HG03432 (cell line): Measurements from ENCODE around the gene CRADD.
"Not testable (repeated sequence)": the region's sequence is repeated elsewhere in the genome, so short reads cannot be mapped to it uniquely, and the experiment has no call there.

Experiments used
- ATAC-seq: cut with Tn5 transposase; IDR thresholded peaks from one replicate; pipeline ENCODE4 v1.9.1; 2021; ENCODE audit warnings: mild to moderate bottlenecking, moderate library complexity; ENCODE audit not compliant: unreplicated experiment

Gene CRADD

DNA sequence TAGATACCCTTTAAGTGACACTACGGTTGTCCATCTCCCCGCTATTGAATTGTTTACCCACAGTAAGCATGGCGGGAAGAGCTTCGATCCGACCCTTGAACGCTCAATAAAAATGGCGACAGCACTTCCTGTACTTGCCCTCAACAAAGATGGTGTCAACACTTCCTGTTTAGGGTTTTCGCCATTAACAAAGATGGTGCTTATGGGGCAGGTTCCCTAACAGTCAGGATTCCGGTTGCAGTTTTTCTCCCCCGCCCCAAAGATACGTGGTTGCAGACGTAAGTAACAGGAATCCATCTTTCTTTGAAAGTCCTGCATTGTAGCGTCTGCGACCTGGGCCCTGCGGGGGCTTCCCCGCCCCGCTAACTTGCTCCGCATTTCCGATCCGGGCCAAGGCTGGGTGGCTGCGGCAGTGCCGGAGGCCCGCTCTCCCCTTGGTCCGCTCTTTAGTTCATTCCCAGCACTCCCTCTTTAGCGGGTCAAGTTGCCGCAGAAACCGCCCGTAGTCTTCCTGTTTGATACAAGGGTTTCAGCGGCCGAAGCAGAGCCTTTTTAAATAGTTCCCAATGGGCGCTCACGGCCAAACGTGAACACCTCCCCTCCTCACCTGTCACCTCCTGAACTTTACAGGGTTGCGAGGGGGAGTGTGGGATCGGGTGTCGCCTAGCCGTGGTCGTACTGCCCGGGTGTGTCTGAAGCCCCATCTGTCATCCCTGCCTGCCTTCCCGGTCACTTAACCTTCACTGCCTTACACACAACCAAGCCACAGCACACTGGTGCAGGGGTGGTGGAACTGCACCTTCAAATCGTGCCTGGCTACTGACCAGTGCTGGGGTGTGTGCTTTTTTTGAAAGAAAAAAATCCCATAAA lies at the start of gene CRADD:
Gene CRADD, plus strand, starts transcription at position 181 of the 870 bp plus-strand sequence.
- peak; percentile 95 for ATAC-seq

DNA sequence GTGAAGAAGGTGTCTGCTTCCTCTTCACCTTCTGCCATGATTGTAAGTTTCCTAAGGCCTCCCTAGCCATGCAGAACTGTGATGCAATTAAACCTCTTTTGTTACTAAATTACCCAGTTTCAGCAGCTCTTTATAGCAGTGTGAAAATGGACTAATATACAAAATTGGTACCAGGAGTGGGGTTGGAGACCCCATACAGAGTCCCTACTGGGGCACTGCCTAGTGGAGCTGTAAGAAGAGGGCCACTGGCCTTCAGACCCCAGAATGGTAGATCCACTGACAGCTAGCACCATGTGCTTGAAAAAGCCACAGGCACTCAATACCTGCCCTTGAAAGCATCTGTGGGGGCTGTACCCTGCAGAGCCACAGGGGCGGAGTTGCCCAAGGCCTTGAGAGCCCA lies 44.8 kb upstream of the CRADD start:
- no peak for ATAC-seq

DNA sequence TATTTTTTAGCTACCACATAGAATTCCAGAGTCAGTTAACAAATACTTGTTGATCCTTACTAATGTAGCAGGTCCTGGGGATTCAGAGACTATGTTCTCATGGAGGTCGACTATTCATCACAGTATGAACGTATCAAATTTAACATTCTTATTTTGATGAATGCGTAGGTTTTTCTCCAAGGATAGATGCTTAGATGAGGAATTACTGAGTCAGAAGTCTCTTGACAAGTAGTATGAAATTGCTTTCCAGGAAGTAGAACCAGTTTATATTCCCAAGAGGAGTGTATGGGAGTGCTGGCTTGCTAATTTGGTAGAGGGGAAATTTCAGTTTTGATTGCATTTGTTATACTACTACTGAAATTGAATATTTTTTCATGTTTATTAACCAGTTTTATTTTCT lies 42.8 kb upstream of the CRADD start:
- ATAC-seq, result no peak

DNA sequence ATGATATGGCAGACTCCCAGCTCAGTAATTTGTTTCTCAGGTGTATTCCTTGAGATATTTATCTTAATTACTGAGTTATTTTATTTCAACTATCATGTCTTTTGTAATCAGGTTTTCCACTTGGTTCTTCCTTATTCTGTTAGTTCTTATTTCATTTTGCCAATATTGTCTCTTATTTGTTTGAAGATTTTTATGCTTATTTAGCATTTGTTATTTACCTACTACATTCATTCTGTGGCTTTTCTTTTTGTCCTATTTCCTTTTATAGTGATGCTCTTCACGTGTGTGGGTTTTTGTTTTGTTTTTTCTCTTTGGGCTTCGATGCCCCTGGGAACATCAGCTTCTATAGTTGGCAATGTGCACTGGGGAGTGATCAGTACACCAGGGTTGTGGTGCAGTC lies 40.5 kb upstream of the CRADD start:
- ATAC-seq, result no peak

DNA sequence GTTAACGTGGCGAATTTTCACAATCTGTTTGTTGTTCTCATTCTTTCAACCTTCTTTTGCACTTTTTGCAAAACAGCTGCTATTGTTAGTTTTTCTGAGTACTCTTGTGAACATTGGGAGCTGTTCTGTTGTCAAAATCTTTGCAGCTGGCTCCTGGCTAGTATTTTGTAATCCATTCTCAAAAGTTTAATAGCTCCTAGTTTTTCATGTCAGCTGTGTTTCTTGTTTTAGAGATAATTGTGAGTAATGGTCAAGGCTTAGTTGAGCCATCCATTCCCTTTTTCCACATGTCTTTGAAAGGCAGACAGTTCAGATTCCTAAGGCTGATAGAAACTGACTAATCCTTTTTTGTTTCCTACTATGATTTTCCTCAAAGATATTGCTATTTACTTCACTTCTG lies 39.1 kb upstream of the CRADD start:
- no peak for ATAC-seq

DNA sequence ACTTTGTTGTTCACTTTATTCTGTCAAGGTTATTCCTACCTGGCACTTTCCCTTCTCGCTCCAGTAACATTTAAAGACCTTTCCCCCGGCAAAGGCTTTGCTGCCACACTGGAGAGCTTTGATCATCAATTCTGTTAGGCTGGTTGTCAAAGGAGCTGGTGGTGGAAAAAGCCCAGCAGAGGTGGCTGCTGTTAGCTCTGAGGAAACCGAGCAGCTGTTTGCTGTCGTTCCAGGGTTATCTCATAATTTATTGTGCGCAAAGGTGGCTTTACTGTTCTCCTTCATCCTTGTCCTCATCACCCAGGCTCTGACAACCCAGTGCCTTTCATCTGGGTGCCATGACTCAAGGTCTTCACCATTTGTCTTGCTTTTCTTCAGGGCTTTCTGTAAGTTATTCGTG lies 38.2 kb upstream of the CRADD start:
- ATAC-seq, result no peak

DNA sequence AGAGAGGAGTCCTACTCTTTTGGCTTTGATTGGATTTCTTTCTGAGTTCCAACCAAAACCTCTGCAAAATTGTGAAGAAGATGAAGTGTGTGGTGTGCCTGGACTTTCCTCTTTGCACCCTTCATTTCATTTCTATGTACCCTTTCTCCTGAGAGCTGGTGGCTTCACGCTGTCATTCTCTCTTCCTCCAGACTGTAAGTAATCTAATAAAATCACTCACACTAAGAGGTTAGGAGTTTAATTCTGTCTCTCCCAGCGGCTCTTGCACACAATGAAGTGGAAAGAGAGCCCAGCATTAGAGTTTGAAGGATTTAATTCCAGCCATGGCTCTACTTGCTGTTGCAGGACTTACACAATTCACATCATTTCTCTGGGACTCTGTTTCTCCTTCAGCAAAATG lies 37.8 kb upstream of the CRADD start:
- ATAC-seq, result no peak

DNA sequence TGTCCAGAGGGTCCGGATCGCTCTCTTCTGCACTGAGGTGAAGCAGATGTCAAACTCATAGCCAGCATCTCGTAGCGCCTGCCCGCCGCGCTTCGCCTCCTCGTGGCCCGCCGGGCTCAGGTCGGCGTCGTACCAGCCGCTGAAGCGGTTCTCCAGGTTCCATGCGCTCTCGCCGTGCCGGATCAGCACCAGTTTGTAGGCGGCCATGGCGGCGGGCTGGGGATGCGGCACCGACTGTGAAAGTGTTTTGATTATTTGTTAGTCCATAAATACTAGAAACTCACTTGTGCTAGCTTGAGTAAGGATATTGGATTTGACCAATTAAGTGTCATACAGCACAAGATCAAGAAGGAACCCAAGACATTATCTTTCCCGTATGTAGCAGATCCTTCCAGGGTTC lies 35.8 kb upstream of the CRADD start:
- not testable (repeated sequence) for ATAC-seq

DNA sequence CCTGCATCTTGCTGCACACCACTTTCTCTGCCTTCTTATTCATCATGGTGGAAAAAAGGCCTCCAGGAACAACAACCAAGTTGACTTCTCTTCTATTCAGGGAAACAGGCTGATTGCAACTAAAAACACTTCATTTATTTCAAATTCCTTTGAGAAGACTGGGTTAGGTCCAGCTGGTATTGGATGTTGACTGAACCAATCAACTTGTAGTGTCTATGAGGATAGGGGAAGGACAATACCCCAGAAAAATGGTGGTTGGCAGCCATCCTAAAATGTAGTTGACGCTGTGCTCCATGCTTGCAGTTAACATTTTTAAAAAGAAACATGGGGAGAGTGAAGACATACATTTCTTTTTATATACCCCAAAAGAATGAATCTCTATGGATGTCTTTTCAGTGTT lies 34.4 kb upstream of the CRADD start:
- no peak for ATAC-seq

DNA sequence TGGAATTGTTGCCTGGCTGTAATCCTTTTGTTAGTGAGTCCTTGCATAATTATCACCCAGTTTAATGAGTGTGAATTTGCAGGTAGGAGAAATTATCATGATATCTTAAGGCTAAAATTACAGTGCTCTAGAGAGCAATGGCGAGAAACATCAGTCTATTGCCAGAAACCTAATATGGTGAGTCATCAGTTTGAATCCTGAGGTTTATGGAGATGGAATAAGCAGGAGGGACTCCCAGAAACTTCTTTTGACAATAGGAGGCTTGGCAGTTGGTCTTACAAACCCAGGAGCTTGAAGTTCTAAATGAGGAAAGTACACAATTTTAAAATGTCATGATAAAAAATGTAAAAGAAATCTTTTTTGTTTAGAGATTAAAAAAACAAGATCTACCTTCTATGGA lies 31.5 kb upstream of the CRADD start:
- ATAC-seq, result no peak

DNA sequence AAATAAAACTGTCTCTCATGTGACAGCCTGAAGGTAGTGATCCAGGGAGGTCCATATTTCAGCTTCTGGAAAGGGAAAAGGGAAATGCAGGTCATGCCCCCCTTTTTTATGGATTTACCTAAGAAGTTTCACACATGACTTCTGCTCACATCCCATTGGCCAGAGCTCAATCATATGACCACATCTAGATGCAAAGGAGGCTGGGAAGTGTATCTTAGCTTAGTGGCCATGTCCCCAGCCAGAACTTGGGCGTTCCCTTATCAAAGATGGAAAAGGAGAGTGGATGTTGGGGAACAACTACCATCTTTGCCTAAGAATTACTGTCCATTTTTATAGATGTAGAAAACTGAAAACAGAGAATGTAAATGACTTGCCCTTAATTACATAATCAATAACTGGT lies 26.5 kb upstream of the CRADD start:
- no peak for ATAC-seq

DNA sequence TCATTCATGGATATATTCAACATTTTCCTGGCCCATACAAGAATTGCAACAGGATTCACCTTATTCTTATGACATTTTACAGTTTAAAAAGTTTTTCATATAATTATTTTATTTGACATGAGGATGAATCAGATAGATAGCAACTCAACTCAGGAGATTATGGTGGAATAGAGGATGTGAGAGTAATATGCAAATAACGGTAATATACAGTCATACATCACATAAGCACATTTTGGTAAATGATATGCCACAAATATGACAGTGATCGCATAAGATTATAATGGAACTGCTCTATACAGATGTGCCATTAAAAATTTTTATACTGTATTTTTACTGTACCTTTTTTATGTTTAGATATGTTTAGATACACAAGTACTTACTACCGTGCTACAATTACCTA lies 24.1 kb upstream of the CRADD start:
- peak; percentile 66 for ATAC-seq

DNA sequence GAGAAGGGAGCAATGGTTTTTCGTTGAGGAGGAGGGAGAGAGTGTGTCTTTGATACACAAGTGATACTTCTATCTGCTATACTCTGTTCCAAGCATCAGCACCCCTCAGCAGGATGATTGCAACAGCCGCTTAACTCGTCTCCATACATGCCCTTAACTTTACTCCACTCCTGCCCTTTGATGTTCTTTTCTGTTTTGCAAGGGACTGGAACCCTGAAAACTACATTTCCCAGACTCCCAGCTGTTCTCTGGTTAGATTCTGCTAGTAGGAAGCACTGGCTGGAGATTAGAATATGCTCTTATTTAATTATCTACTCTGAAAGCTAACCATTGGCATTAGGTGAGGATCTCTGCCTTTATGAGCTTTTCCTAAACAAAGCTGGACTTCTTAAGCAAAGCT lies 23.5 kb upstream of the CRADD start:
- ATAC-seq, result no peak

DNA sequence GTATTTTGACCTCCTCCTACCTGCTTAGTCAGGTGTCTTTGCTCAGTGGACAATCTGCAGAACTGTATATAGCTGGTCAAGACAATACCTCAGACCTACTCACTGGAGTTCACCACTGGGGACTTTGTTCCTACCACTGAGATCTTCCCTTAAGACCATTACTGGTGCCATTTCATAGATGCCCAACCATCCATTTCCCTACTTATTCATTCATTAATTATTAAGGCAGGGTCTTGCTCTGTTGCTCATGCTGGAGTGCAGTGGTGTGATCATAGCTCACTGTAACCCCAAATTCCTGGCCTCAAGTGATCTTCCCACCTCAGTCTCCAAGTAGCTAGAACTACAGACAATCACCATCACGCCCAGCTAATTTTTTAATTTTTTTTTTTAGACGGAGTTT lies 22.8 kb upstream of the CRADD start:
- ATAC-seq, result no peak

DNA sequence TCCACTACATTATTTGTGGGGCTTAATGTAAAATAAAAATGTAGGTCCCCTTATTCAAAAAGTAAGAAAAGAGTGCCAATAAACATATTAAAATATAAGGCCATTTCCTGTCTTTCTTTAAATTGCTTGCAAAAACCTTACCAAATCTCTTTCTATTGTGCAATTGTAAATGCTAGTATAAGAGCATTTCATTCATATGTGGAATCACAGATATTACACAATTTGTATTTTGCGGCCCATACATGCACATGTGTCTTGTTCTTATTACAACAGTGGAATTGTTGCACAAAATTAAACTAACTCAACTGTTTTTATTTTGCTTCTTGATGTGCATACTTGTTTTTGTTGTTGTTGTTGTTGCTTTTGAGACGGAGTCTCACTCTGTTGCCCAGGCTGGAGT lies 20.1 kb upstream of the CRADD start:
- ATAC-seq, result no peak

DNA sequence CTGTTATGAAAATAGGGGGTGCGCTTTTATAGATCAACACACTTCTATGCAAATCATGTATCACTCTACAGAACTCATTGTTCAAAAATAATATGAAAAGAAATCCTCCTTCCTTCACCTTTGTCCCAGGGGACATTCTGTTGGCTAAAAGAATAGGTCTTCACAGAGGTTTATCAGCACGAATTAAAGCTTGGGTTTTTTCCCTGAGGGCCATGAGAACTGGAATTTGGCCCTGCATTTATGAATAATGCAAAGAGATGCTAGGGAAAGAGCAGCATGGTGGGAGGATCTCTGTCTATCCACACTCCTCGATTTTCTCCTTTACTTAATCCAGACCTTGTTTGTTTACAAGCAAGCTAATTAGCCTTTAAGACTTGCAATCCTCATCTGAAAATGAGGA lies 16.2 kb upstream of the CRADD start:
- no peak for ATAC-seq

DNA sequence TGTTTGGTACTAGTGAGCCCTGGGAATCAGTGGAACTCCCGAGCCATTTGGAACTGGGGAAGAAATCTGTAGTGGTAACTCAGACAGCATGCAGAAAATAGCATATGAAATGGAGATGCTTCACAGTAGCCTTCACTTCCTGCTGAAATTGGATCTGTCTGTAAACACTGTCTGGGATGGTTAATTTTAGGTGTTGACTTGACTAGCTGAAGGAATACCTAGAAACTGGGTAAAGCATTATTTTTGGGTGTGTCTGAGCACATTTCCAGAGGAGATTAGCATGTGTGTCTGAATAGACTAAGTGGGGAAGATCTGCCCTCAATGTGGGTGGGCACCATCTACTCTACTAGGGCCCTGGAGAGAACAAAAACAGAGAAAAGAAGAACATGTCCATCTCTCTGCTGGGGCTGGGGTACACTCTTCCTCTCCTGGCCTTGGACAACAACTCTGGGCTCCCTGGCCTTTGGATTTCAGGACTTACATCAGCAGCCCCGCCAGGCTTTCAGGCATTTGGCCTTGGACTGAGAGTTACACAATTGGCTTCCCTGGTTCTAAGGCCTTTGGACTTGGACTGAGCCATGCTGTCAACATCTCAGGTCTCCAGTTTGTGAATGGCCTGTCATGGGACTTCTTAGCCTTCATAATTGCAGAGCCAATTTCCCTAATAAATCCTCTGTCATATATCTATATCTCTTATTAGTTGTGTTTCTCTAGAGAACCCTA lies 14.0 kb upstream of the CRADD start:
- ATAC-seq, result no peak

DNA sequence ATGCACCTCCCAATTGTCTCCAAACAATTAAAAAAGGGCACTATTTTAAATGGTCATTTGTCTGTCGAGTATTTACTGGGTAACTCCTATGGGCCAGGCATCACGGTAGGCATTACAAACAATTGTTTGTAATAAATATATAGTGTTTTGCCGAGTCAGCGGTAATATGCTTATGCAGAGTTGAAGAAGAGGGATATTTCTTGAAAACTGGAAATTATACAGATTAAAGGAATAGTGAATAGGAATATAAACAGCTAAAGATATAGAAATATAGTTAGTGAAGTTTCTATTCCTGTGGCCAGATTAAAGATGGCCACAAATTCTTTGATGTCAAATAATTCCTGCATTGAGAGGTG lies 13.5 kb upstream of the CRADD start:
- no peak for ATAC-seq

DNA sequence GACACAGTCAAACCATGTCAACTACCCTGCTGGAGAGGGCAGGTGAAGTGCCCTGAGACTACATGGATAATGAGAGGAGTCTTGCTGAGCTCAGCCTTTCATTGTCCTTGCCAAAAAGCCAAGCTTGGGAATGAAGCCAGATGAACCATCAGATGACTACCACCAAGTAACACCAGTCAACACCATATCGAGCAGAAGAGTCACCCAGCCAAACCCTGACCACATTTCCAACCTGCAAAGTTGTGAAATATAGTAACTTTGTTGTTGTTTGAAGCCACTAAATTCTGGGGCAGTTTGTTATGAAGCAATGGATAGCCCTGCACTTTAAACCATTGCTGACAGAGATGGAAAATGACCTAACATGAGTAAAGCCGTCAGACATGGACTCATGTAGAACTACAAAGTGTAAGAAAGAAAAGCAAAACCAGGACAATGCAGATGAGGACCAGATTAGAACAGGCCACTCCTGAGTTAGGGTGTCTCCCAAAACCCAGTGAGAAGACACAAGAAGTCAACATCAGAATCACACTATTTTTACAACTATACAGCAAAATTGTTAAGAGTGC lies 12.5 kb upstream of the CRADD start:
- no peak for ATAC-seq

DNA sequence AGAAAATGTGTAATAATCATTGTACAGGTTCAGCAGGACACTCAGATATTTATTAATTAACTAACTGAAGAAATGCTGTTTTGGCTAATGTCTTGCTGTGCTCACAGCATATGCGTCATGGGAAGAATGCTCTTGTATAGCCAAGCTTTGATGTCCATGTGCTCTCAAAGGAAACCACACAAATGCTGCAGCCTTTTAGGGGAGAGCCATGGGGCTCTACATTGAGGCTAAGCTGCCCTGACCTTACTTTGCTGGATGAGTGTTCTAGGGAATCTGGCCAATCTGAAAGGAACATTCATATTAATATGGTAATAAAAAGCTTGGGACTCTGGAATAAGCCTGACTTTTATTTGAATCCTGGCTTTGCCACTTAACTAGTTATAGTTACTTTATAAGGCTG lies 9.5 kb upstream of the CRADD start:
- no peak for ATAC-seq

DNA sequence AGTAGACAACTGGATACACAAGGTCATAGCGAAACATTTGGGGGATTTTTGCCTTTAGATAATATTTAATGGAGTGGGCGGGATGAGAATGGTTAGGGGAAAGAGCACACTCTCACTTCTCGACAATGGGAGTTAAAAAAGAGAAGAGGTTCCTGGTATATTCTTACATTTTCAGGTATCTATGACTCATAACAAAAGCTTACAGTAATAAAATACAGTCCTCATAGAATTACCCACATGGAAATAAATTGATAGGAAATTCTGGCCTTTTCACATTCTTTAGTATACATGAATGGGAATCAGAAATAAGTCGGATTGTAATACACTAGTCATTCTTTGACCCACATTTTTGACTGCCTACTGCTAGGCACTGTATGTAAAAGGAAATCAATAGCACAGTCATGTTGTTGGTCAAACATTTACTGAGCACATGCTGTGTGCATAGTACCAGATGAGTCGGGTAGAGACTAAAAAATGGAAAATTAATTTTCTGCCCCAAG lies 8.2 kb upstream of the CRADD start:
- peak; percentile 81 for ATAC-seq

DNA sequence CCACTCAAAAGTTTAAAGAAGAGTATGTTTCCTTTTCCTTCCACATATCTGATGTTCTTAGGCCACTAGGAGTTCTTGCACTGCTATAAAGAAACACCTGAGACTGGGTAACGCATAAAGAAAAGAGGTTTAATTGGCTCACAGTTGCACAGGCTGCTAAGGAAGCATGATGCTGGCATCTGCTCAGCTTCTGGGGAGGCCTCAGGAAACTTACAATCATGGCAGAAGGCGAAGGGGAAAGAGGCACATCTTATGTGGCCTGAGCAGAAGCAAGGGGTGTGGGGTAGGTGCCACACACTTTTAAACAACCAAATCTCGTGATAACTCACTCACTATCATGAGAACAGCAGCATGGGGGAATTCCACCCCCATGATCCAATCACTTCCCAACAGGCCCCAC lies 7.7 kb upstream of the CRADD start:
- ATAC-seq, result no peak
